Urinary bladder (tissue), 4 donors: ENCODE data around the gene CACNA2D3. TPM values are rescaled to one million over a fixed set of nuclear protein-coding genes. Genes with fewer than 3 reads are reported as not detected.

Experiments used
- DNase-seq: peaks from one replicate; pipeline ENCODE4 v3.0.0-alpha.2; 2015; ENCODE audit errors: extremely low spot score
- H3K27ac ChIP-seq: one replicate; pipeline ENCODE4 v1.5.1; 2013; ENCODE audit warnings: low read depth, mild to moderate bottlenecking, moderate library complexity
- H3K36me3 ChIP-seq: one replicate; pipeline ENCODE4 v1.6.1; 2013; ENCODE audit warnings: mild to moderate bottlenecking, moderate library complexity; ENCODE audit not compliant: insufficient read depth
- H3K4me1 ChIP-seq: one replicate; pipeline ENCODE4 v1.6.1; 2013; ENCODE audit warnings: mild to moderate bottlenecking, moderate library complexity; ENCODE audit not compliant: insufficient read depth
- H3K4me3 ChIP-seq: one replicate; pipeline ENCODE4 v1.5.1; 2013; ENCODE audit warnings: low read depth, low read length
- WGBS: extraction: QIAGEN DNeasy Blood & Tissue Kit; methylation state at CpG from one replicate; pipeline ENCODE4 v1.1.7; 2013; 5-methylcytosine and 5-hydroxymethylcytosine counted together
- polyA plus RNA-seq: library from polyadenylated mRNA; stranded (reverse); fragments of 200-250 nt; gene quantifications from one replicate; pipeline ENCODE4 v1.2.3, GENCODE V29; 2013
- total RNA-seq: library from RNA; depleted of rRNA; stranded (reverse); fragments of >200 nt; gene quantifications from one replicate; pipeline ENCODE4 v1.2.3, GENCODE V29; 2014
- donor health status: healthy with polysubstance abuse.
- donor health status: healthy.

The CACNA2D3 gene
- total and polyA plus RNA-seq, 2 donors = 0.57 to 1.7 TPM

DNA sequence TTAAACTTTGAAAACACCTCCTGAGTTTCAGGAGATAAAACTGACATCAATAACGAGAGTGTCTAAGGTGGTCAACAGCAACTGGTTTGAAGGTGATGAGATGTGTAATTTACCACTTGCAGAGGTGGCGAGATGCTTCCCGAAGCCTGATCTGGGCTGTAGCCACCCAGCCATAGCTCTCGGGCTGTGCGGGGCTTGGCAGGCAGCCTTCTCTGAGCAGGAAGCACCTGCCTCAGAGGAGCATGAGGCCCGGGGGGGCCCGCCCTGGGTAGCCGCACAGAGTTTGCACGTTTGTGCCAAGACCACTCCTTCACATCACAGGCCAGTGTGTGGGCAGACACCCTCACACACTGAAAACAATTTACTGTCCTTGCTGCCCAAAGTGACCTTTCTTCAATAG lies 220.3 kb downstream of the CACNA2D3 start:
- no peaks in the 10 kb centered on the region for H3K36me3 ChIP-seq
- no peak overlapping the region for H3K4me3 ChIP-seq
- no peak for DNase-seq
- H3K4me1 ChIP-seq = no peaks in the 10 kb centered on the region
- WGBS = 39% methylated on average over 9 of the region's 9 CpGs
- H3K27ac ChIP-seq = no peak overlapping the region

DNA sequence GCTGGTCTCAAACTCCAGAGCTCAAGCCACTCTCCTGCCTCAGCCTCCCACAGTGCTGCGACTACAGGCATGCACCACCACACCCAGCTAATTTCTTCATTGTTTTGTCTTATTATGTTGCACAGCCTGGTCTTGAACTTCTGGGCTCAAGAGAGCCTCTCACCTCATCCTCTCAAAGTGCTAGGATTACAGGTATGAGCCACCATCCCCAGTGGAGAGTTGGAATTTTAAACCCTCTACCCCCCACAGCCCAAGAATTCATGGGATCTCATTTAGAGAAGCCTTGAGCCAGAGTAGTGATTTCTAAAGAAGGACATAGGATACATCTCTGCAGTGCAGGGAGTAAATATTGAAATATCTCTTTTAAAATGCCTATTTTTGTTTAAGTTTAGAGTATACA lies 221.1 kb downstream of the CACNA2D3 start:
- 96% methylated on average over 1 of the region's 1 CpG for WGBS
- DNase-seq = no peak
- Histone ChIP-seq H3K36me3 (no peaks in the 10 kb centered on the region), H3K4me1 (no peaks in the 10 kb centered on the region), H3K27ac (no peak overlapping the region), H3K4me3 (no peak overlapping the region)

DNA sequence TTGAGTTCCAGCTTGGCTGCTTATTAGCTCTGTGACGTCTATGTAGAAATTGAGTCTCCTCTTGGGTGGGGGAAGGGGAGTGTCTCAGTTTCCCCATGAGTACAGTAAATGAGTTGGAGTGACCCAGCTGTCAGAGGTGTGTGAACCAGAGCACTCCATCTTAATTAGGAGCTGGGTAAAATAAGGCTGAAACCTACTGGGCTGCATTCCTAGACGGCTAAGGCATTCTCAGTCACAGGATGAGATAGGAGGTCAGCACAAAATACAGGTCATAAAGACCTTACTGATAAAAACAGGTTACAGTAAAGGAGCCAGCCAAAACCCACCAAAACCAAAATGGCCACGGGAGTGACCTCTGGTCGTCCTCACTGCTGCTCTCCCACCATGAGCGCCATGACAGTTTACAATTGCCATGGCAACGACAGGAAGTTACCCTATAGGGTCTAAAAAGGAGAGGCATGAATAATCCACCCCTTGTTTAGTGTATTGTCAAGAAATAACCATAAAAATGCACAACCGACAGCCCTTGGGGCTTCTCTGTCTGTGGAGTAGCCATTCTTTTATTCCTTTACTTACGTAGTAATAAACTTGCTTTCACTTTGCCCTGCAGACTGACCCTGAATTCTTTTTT lies 222.4 kb downstream of the CACNA2D3 start:
- no peak for DNase-seq
- H3K4me3 ChIP-seq = no peak overlapping the region
- no peaks in the 10 kb centered on the region for H3K36me3 ChIP-seq
- 48% methylated on average over 8 of the region's 8 CpGs for WGBS
- no peaks in the 10 kb centered on the region for H3K4me1 ChIP-seq
- no peak overlapping the region for H3K27ac ChIP-seq

DNA sequence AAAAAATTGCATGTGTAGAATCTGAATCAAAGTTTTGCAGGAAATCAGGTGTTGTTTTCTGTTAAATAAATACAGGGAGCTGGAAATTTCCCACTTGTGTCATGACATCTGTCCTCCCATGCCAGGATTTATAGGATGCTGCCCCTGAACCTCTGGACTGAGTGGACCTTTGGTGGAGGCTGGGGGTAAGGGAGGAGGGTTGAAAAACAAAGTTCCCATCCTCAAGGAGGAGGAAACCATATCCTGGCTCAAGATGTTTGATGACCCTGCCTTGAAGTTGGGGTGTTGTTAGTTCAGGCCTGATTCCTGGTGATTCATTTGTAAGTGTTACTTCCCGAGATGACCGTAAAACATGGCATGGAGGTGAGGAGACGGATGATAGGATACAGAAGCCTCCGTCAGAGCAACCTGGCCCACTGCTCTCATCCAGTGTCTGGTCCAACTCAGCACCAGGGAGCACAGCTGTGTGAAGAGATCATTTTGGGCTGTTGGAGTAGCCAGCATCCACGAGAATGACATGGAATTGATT lies 223.6 kb downstream of the CACNA2D3 start:
- DNase-seq = no peak
- Histone ChIP-seq H3K4me1 (no peaks in the 10 kb centered on the region), H3K27ac (no peak overlapping the region), H3K4me3 (no peak overlapping the region), H3K36me3 (no peaks in the 10 kb centered on the region)
- 63% methylated on average over 5 of the region's 5 CpGs for WGBS

DNA sequence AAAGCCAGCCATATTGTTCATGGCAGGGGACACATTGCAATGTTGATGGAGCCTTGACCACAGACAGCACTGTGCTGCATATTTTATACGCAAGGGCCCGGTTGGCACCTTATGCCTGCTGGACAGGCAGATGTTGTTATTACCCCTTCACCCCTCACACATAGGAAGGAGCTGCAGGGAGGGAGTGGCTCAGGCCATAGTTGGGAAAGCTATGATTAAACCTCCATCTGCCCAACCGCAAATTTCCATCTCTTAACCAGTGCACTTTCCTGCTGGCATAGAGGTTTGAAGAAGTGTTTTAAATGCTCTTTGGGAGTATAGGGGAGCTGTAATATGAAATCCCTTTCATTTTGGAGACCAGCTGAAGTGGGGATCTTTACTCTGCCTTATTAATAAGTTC lies 224.7 kb downstream of the CACNA2D3 start:
- WGBS = 84% methylated on average over 3 of the region's 3 CpGs
- H3K27ac ChIP-seq = no peak overlapping the region
- no peak overlapping the region for H3K4me3 ChIP-seq
- DNase-seq = no peak
- no peaks in the 10 kb centered on the region for H3K36me3 ChIP-seq
- H3K4me1 ChIP-seq = no peaks in the 10 kb centered on the region

DNA sequence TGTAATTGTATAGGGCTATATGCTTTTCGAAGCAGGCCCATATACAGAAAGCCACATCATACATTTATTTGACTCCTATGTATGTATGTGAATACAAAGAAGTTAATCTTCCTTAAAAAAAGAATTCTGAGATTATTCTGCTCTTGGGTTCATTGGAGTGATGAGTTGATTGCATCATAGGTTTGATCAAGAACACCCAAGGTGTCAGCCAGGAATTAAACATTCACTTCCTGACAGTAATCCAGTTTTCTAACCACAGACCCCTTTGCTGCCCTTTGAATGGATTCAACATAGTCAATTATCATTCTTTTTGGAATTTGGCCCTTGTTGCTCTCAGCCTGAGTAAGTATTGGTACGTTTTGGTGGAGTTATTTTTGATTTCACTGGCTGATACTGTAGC lies 225.6 kb downstream of the CACNA2D3 start:
- no peak for DNase-seq
- H3K36me3 ChIP-seq = no peaks in the 10 kb centered on the region
- no peak overlapping the region for H3K4me3 ChIP-seq
- no peak overlapping the region for H3K27ac ChIP-seq
- H3K4me1 ChIP-seq = no peaks in the 10 kb centered on the region
- 69% methylated on average over 2 of the region's 2 CpGs for WGBS

DNA sequence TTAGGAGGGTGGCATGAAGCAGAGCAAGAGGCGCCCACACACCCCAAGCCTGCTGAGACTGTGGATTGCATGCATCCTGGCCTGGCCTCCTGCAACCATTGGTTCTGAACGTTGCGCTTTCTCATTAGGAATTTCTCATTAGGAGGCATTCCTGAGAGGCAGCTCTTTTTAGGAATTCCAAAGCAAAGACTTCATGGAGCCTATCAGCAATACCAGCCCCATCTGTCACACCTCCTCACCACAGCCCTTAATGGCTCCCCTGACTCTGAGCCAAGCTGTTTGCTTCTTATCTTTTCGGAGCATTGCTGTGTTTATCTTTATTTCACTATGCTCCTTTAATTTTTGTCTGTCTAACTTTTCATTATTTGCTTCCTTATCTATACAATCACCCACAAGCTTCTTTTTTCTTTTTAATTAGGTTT lies 226.9 kb downstream of the CACNA2D3 start:
- no peak for DNase-seq
- no peaks in the 10 kb centered on the region for H3K36me3 ChIP-seq
- 44% methylated on average over 4 of the region's 4 CpGs for WGBS
- H3K27ac ChIP-seq = no peak overlapping the region
- no peaks in the 10 kb centered on the region for H3K4me1 ChIP-seq
- H3K4me3 ChIP-seq = no peak overlapping the region

DNA sequence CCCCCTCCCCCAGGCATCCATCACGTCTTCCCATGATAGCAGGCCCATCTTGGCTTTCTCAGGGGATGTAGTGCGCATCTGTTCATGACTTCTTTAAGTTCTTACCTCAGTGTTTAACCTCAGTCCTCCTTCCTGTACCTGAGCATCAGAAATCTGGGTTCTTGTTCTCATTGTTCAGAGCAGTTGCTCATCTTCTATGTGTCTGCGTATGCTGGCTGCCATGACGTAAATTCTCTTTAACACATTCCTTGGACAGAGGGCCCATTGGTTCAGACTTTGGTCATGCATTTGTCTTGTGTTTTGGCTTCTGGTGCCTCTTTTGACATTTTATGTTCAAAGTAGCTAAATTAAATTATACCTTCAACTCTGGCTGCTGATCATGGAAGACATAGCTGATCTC lies 227.3 kb downstream of the CACNA2D3 start:
- Histone ChIP-seq H3K4me1 (no peaks in the 10 kb centered on the region), H3K36me3 (no peaks in the 10 kb centered on the region), H3K4me3 (no peak overlapping the region), H3K27ac (no peak overlapping the region)
- WGBS = 70% methylated on average over 4 of the region's 4 CpGs
- DNase-seq = no peak

DNA sequence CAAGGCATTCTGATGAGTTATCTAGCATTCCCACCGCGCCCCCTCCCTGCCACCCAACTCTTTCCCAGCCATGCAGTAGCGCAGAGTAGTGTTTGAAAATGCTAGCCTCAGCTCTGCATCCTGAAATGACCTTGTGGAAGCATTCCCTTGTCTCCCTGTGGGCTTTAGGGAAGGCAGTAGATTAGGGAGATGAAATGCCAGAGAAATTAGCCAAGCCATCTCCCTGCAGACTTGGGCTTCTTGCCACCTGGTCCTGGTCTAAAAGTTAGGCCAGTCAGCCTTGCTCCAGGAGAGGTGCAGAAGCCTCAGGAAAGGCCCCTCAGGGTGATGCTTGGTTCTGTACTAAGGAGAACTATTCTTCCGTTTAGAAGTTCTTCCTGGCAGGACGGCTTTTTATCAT lies 231.2 kb downstream of the CACNA2D3 start:
- Histone ChIP-seq H3K4me3 (no peak overlapping the region), H3K4me1 (no peaks in the 10 kb centered on the region), H3K36me3 (no peaks in the 10 kb centered on the region), H3K27ac (no peak overlapping the region)
- no peak for DNase-seq
- 58% methylated on average over 5 of the region's 5 CpGs for WGBS

DNA sequence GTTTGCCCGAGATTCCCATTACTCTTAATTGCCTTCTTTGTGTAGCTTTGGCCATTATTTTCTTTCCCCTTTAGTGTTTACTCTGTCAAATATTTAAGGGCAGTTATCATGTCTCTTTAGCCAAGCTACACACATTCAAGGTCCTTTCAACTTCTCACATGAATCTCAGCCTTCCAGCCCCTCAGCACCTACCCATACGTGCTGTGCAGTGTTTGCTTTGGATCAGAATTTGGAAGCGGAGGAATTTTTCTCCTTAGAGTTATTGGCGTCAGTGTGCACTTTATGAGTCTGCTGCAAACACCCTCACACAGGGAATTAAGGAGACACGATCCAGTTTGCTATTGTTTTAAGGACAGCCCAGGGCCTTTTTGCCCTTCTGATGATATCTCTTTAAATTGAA lies 231.6 kb downstream of the CACNA2D3 start:
- WGBS = 20% methylated on average over 5 of the region's 5 CpGs
- no peak overlapping the region for H3K4me3 ChIP-seq
- DNase-seq = no peak
- no peaks in the 10 kb centered on the region for H3K4me1 ChIP-seq
- no peaks in the 10 kb centered on the region for H3K36me3 ChIP-seq
- H3K27ac ChIP-seq = no peak overlapping the region

DNA sequence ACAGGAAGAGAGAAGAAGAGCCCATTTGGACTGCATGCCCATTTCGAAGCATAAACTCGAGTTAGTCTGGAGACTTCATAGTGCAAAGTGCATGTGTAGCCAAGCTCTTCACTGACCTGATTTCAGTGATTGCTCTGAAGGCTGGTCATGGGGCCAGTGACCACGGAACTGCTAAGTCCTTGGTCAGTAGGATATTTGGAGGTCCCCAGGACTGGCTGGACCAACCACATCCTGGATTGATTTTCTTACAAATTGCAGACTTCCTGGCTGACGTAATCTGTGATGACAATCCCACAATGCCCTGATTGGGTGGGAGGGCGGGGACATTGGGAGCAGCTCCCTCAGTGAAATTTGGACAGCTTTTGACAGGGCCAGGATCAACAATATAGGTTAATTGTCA lies 233.4 kb downstream of the CACNA2D3 start:
- no peak overlapping the region for H3K4me3 ChIP-seq
- 91% methylated on average over 5 of the region's 5 CpGs for WGBS
- no peak overlapping the region for H3K27ac ChIP-seq
- no peak for DNase-seq
- no peaks in the 10 kb centered on the region for H3K4me1 ChIP-seq
- no peaks in the 10 kb centered on the region for H3K36me3 ChIP-seq

DNA sequence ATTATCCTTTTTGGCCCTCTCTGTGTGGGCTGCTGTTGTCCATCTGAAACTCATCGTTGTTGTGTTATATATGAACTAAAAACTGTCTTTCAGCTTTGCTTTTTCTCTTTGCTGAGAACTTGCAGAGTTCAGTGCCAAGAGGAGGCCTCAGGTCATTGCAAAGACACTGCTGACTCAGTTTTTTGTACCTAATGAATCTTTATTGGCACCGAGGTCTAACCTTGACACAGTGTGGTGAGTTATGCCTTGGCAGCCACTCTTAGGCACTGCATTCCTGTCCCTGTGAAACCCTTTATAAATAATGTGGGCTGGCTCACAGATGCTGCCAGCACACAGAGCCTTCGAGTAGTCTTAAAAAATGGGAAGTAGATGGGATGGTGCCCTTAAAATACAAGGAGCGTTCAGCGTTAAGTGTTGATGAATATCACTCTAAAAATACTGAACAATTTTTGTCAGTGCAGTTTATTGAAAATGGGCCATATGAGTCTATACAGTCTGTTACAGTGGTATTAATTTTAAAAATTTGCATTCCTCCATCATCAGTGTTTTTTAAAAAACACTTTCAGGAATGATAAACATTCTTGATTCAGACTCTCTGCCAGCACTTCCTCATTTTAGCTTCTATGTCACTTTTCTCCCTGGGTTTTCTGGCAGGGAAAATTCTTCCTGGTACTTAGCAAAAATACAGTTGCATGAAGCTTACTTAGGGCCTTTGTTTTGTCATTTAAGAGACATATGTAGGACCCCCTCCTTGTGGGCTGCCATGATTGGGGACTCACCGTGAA lies 234.1 kb downstream of the CACNA2D3 start:
- WGBS = 60% methylated on average over 6 of the region's 6 CpGs
- DNase-seq = no peak
- H3K4me3 ChIP-seq = no peak overlapping the region
- H3K36me3 ChIP-seq = no peaks in the 10 kb centered on the region
- H3K27ac ChIP-seq = no peak overlapping the region
- no peaks in the 10 kb centered on the region for H3K4me1 ChIP-seq

DNA sequence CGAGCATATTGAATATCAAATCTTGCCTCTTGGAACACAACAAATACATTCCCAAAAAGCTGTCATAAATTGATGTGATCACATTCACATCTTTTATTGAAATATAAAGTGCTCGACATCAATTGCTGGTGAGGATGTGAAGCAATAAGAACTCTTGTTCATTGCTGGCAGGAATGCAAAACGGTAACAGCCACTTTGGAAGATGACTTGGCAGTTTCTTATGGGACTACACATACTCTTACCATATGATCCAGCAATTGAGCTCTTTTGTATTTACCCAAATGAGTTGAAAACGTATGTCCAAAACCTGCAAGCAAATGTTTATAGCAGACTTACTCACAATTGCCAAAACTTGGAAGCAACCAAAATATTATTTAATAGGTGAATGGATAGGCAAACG lies 234.9 kb downstream of the CACNA2D3 start:
- H3K4me3 ChIP-seq = no peak overlapping the region
- no peak overlapping the region for H3K27ac ChIP-seq
- no peaks in the 10 kb centered on the region for H3K4me1 ChIP-seq
- no peaks in the 10 kb centered on the region for H3K36me3 ChIP-seq
- WGBS = 80% methylated on average over 5 of the region's 5 CpGs
- no peak for DNase-seq

DNA sequence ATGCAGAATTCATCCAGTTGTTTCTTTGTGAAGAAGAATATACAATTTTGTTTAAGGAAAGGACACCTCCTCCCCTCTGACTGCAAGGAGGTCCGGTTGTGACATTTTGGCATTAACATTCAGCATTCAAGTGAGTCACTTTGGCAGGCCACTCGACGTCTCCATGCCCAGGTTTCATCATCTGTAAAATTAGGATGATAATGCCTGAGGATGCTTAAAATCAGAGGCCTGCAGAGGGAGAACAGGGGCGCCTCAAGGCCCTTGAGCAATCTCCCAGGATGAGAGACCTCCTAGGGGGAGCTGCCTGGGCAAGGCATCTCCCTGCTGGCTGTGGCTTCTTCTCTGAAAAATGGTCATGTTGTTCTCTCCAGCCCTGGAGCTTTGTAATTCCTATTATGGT lies 236.0 kb downstream of the CACNA2D3 start:
- H3K27ac ChIP-seq = no peak overlapping the region
- H3K4me1 ChIP-seq = no peaks in the 10 kb centered on the region
- DNase-seq = no peak
- no peak overlapping the region for H3K4me3 ChIP-seq
- no peaks in the 10 kb centered on the region for H3K36me3 ChIP-seq
- 59% methylated on average over 4 of the region's 4 CpGs for WGBS
